ENCODE data around the gene ACOXL. TPM values are rescaled to one million over a fixed set of nuclear protein-coding genes. Genes with fewer than 3 reads are reported as not detected.

The ACOXL gene
- total RNA-seq, 2 experiments from 2014 or later, result 0.26 to 0.41 TPM

GRCh38 chr2:110708455-110708854, 23.9 kb upstream of the ACOXL start:
- Mint-ChIP-seq H3K4me3 (no peak overlapping the region), H3K36me3 (no peaks in the 10 kb centered on the region), H3K27me3 (peaks cover 33% of the 10 kb centered on the region), H3K4me1 (ENCODE audit: low read depth) (no peaks in the 10 kb centered on the region), H3K9me3 (no peaks in the 10 kb centered on the region), H3K27ac (no peak overlapping the region)
- ChIA-PET POLR2A (no interaction called here), CTCF (no interaction called here)
- no peak for DNase-seq
- intact Hi-C loops (cut with micrococcal nuclease), result no loop called here

DNA sequence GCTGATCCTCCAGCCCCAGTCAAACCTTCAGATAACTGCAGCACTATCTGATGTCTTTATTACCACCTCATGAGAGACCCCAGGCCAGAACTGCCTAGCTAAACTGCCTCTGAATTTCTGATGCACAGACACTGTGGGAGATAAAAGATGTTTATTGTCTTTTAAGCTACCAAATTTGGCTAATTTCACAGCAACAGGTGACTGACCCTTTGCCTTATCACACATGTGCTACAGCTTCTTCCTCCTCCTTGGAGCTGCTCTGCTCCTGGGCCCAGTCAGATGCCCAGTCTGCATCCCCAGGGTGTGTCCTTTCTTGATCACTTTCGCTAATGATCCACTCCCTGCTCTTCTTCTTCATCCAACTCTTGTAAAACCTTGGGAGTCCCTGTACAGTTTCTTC, 19.6 kb upstream of the ACOXL start:
- peaks cover 48% of the 10 kb centered on the region for H3K27me3 Mint-ChIP-seq
- no peaks in the 10 kb centered on the region for H3K36me3 Mint-ChIP-seq
- ChIA-PET CTCF (interaction anchor here (1.7 kb wide), 1 partner anchor 43 kb away, joined by 5 read pairs; no protein-coding TSS in a partner anchor), POLR2A (no interaction called here)
- intact Hi-C loops (cut with micrococcal nuclease), result no loop called here
- DNase-seq, result no peak
- no peak overlapping the region for H3K27ac Mint-ChIP-seq
- no peaks in the 10 kb centered on the region for H3K4me1 Mint-ChIP-seq (ENCODE audit: low read depth)
- no peaks in the 10 kb centered on the region for H3K9me3 Mint-ChIP-seq
- no peak overlapping the region for H3K4me3 Mint-ChIP-seq

DNA sequence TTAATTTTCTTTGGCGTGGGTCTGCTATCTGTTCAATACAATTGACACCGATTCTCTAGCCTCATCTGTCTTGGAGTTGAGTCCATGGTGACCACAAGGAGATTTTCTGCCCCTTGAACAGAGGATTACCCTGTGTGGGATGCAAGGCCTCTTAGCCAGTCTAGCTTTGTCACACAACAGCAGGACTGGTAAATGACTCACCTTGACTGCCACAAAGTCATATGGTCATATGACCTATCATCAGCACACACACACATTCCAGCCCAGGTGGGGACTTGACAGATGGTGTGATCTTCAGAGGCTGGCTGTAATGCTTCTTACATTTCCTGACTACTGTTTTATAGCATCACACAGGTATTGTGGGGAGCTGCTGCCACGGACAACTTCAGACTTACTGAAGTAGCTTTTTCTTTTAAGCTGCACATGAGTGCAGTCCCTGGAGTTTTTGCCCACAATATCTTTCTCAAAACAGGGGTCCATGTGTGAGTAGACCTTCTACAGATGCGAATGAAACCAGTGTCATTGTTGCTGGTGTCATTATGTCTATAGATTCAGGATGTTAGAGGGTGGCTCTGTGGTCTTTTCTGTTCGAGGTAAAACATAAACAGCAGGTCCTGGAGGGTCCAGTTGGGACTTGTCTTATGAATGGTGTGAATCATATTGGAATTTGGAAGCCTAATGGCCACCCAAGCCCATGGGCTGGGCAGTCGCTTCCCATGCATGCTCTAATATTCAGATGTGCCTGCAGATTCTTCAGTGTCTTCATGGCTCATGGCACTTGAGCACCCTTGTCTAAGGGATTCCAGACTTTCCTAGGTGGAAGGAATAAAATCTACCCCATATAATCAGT, 18.6 kb upstream of the ACOXL start:
- Mint-ChIP-seq H3K27me3 (peaks cover 42% of the 10 kb centered on the region), H3K4me1 (ENCODE audit: low read depth) (no peaks in the 10 kb centered on the region), H3K4me3 (no peak overlapping the region), H3K36me3 (no peaks in the 10 kb centered on the region), H3K9me3 (no peaks in the 10 kb centered on the region), H3K27ac (no peak overlapping the region)
- ChIA-PET CTCF (no interaction called here), POLR2A (no interaction called here)
- DNase-seq, result peak; percentile 24
- intact Hi-C loops (cut with micrococcal nuclease), result no loop called here

GRCh38 chr2:110714452-110715224, 17.7 kb upstream of the ACOXL start:
- no peak for DNase-seq
- intact Hi-C loops (cut with micrococcal nuclease), result no loop called here
- H3K27me3 Mint-ChIP-seq, result peaks cover 40% of the 10 kb centered on the region
- H3K4me3 Mint-ChIP-seq, result no peak overlapping the region
- H3K36me3 Mint-ChIP-seq, result no peaks in the 10 kb centered on the region
- CTCF ChIA-PET, result no interaction called here
- H3K4me1 Mint-ChIP-seq (ENCODE audit: low read depth), result no peaks in the 10 kb centered on the region
- H3K27ac Mint-ChIP-seq, result no peak overlapping the region
- POLR2A ChIA-PET, result no interaction called here
- H3K9me3 Mint-ChIP-seq, result no peaks in the 10 kb centered on the region

DNA sequence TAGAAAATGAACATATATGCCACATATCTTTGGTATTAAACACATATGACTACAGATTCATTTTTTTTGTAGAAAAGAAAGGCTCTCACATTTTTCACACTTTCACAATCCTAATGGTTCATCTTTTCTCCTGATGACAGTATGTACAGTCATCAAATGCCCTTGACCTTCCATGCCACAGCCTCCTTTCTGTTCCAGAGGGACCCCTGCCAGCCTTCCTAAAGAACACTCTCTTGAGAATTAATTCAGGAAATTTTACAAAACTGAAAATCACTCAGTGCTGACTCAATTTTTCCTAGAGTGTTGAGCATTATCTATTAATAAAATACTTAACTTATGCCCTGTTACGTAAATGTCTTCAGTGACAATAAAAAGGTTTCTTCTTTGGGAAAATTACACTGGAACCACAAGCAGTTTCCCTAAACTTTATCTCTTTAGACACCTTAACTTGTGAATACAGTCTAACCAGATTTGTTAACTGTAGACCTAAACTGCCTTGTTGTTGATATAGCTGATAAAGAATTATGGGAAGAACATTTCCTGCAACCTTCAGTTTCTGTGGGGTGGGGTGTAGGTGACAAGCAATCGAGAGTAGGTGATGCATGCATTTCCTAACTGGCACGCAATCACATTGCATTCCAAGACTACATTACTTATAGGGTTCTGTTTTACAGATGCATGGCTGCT, 15.3 kb upstream of the ACOXL start:
- Mint-ChIP-seq H3K27ac (no peak overlapping the region), H3K4me1 (ENCODE audit: low read depth) (no peaks in the 10 kb centered on the region), H3K27me3 (peaks cover 27% of the 10 kb centered on the region), H3K9me3 (no peaks in the 10 kb centered on the region), H3K36me3 (no peaks in the 10 kb centered on the region), H3K4me3 (no peak overlapping the region)
- ChIA-PET CTCF (no interaction called here), POLR2A (no interaction called here)
- intact Hi-C loops (cut with micrococcal nuclease), result no loop called here
- no peak for DNase-seq

GRCh38 chr2:110717734-110718133, 14.6 kb upstream of the ACOXL start:
- DNase-seq, result no peak
- no peaks in the 10 kb centered on the region for H3K4me1 Mint-ChIP-seq (ENCODE audit: low read depth)
- CTCF ChIA-PET, result no interaction called here

GRCh38 chr2:110718382-110718781, 14.0 kb upstream of the ACOXL start:
- POLR2A ChIA-PET, result no interaction called here
- intact Hi-C loops (cut with micrococcal nuclease), result no loop called here
- Mint-ChIP-seq H3K36me3 (no peaks in the 10 kb centered on the region), H3K4me1 (ENCODE audit: low read depth) (no peaks in the 10 kb centered on the region), H3K27me3 (peaks cover 22% of the 10 kb centered on the region), H3K27ac (no peak overlapping the region), H3K4me3 (no peak overlapping the region), H3K9me3 (no peaks in the 10 kb centered on the region)
- CTCF ChIA-PET, result no interaction called here
- no peak for DNase-seq

More at GRCh38 chr2:110717734-110718133, 14.6 kb upstream of the ACOXL start:
- no peaks in the 10 kb centered on the region for H3K9me3 Mint-ChIP-seq
- no peak overlapping the region for H3K27ac Mint-ChIP-seq
- intact Hi-C loops (cut with micrococcal nuclease), result no loop called here
- H3K36me3 Mint-ChIP-seq, result no peaks in the 10 kb centered on the region
- peaks cover 23% of the 10 kb centered on the region for H3K27me3 Mint-ChIP-seq
- POLR2A ChIA-PET, result no interaction called here
- H3K4me3 Mint-ChIP-seq, result no peak overlapping the region

- ChIA-PET POLR2A (no interaction called here), CTCF (no interaction called here)
- intact Hi-C loops (cut with micrococcal nuclease), result no loop called here
- peaks cover 24% of the 10 kb centered on the region for H3K27me3 Mint-ChIP-seq
- H3K9me3 Mint-ChIP-seq, result no peaks in the 10 kb centered on the region
- no peak for DNase-seq
- H3K27ac Mint-ChIP-seq, result no peak overlapping the region
- no peak overlapping the region for H3K4me3 Mint-ChIP-seq
- no peaks in the 10 kb centered on the region for H3K36me3 Mint-ChIP-seq
- no peaks in the 10 kb centered on the region for H3K4me1 Mint-ChIP-seq (ENCODE audit: low read depth)
Observed at GRCh38 chr2:110718990-110719389, 13.4 kb upstream of the ACOXL start.

DNA sequence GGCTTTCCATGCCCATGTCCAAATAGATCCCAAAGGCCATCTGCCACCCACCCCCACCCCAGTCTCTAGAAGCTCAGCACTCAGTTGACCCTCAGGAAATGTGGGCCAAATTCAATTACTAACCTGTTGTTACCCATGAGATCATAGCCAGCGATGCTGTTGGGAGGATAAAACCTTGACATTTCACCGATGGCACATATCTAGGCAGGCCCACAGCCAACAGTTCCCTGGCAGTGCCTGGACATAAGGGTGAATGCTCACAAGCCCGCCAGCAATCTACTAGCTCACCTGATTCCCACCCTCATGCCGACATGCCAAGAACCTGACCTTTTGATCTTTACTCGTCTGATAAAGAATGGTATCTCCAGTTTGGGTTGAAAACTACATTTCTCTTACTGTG, 11.8 kb upstream of the ACOXL start:
- no peaks in the 10 kb centered on the region for H3K4me1 Mint-ChIP-seq (ENCODE audit: low read depth)
- H3K27ac Mint-ChIP-seq, result no peak overlapping the region
- DNase-seq, result no peak
- no peak overlapping the region for H3K4me3 Mint-ChIP-seq
- no peaks in the 10 kb centered on the region for H3K9me3 Mint-ChIP-seq
- H3K27me3 Mint-ChIP-seq, result peaks cover 16% of the 10 kb centered on the region
- H3K36me3 Mint-ChIP-seq, result no peaks in the 10 kb centered on the region
- ChIA-PET POLR2A (no interaction called here), CTCF (no interaction called here)
- intact Hi-C loops (cut with micrococcal nuclease), result no loop called here

DNA sequence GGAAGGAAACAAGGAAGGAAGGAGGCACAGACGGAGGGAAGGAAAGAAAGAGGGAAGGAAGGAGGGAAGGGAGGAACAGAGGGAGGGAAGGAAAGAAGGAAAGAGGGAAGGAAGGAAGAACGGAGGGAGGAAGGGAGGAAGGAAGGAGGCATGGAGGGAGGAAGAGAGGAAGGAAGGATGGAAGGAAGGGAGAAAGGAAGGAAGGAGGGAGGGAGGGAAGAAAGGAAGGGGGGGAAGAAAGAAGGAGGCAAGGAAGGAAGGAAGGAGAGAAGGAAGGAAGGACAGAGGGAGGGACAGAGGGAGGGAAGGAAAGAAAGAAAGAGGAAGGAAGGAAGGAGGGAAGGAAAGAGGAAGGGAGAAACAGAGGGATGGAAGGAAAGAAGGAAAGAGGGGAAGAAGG, 7.6 kb upstream of the ACOXL start:
- no peak for DNase-seq
- CTCF ChIA-PET, result no interaction called here
- Mint-ChIP-seq H3K27me3 (peaks cover 16% of the 10 kb centered on the region), H3K9me3 (no peaks in the 10 kb centered on the region), H3K4me3 (no peak overlapping the region), H3K27ac (no peak overlapping the region), H3K4me1 (ENCODE audit: low read depth) (no peaks in the 10 kb centered on the region), H3K36me3 (no peaks in the 10 kb centered on the region)
- intact Hi-C loops (cut with micrococcal nuclease), result no loop called here
- POLR2A ChIA-PET, result no interaction called here

DNA sequence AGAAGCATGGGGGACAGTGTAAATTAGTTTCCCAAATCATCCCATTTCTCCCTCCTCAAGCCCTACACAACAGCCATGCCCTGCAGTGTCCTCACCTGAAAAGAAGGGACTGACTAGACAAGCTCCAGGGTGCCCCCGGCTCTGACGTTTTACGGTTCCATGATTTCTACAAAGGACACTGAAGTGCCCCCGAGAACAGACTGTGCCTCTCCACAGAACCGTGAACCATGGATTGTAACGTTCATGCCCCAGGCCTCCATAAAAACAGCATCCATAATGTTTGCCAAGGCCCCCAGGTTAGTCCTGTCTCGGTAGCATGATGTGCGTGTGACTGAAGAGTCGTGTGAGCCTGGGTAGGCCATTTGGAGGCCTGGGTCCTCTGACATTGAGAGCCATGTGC, 7.0 kb upstream of the ACOXL start:
- no peaks in the 10 kb centered on the region for H3K9me3 Mint-ChIP-seq
- ChIA-PET POLR2A (no interaction called here), CTCF (no interaction called here)
- DNase-seq, result no peak
- H3K27ac Mint-ChIP-seq, result no peak overlapping the region
- intact Hi-C loops (cut with micrococcal nuclease), result no loop called here
- no peaks in the 10 kb centered on the region for H3K4me1 Mint-ChIP-seq (ENCODE audit: low read depth)
- H3K27me3 Mint-ChIP-seq, result peaks cover 17% of the 10 kb centered on the region
- H3K4me3 Mint-ChIP-seq, result no peak overlapping the region
- H3K36me3 Mint-ChIP-seq, result no peaks in the 10 kb centered on the region

GRCh38 chr2:110725859-110726258, 6.5 kb upstream of the ACOXL start:
- no peaks in the 10 kb centered on the region for H3K4me1 Mint-ChIP-seq (ENCODE audit: low read depth)
- ChIA-PET CTCF (no interaction called here), POLR2A (no interaction called here)
- peaks cover 22% of the 10 kb centered on the region for H3K27me3 Mint-ChIP-seq
- no peak overlapping the region for H3K27ac Mint-ChIP-seq
- DNase-seq, result no peak
- H3K9me3 Mint-ChIP-seq, result no peaks in the 10 kb centered on the region
- H3K4me3 Mint-ChIP-seq, result no peak overlapping the region
- intact Hi-C loops (cut with micrococcal nuclease), result no loop called here
- H3K36me3 Mint-ChIP-seq, result no peaks in the 10 kb centered on the region
